Suppressor macrophage (primary cell): Measurements from ENCODE around the gene SALL4.
A peak's percentile ranks its signal among the peaks of the same experiment; 100 is the strongest.
"Not testable (repeated sequence)": the region's sequence is repeated elsewhere in the genome, so short reads cannot be mapped to it uniquely, and the experiment has no call there.

Experiments used
- DNase-seq, 4 experiments: peaks; one replicate each; pipeline ENCODE4 v3.0.0-alpha.2; 2020 to 2022
- total RNA-seq, 17 experiments: gene quantifications; one replicate each; lab custom pipeline; 2026; ENCODE audit warnings: mixed read lengths in 6 of 17, inconsistent platforms in 3 of 17; lab: John Stamatoyannopoulos, UW

Gene SALL4
- 0 to 1.8 (median 0.04) reads per million in 17 experiments for total RNA-seq

- no peak for DNase-seq
These were observed at the start of gene SALL4 for GRCh38 chr20:51802170-51802751. Gene SALL4, minus strand, starts transcription at chr20:51802521. Its CDS starts 113 bp downstream, at chr20:51802408.

GRCh38 chr20:51848346-51848745 lies 46.0 kb upstream of the SALL4 start:
- no peak for DNase-seq

- DNase-seq: no peak
These were observed 38.5 kb upstream of the SALL4 start for GRCh38 chr20:51840865-51841264.

- DNase-seq: no peak
These were observed 35.6 kb upstream of the SALL4 start for GRCh38 chr20:51837876-51838420.

DNA sequence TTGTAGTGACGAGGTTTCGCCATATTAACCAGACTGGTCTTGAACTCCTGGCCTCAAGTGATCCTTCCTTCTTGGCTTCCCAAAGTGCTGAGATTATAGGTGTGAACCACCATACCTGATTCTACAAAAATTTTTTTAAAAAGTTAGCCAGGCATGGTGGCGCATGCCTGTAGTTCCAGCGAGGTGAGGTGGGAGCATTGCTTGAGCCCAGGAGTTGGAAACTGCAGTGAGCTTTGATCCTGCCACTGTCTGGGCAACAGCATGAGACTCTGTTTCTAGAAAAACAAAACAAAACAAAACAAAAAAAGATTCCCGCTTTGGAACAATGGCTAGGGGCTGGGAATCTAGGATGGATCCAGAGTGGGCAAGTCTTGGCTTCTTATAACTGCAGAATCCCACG lies 35.1 kb upstream of the SALL4 start:
- DNase-seq: no peak

DNA sequence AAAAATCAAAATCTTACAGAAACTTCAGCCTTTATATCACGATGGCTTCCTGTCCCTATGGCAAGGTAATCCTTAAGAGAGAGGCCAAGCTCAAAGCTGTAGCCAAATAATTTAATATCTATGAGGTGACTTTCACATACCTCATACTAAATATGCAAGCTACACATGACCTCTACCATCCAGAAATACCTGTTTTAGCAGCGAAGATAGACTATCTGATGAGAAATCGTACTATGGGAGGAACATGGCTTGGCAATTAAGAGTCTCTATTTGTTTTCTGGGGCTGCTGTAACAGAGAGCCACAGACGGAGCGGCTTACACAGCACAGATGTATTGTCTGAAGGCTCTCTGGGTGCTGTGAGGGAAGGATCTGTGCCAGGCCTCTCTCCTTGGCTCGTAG lies 31.0 kb upstream of the SALL4 start:
- no peak for DNase-seq

DNA sequence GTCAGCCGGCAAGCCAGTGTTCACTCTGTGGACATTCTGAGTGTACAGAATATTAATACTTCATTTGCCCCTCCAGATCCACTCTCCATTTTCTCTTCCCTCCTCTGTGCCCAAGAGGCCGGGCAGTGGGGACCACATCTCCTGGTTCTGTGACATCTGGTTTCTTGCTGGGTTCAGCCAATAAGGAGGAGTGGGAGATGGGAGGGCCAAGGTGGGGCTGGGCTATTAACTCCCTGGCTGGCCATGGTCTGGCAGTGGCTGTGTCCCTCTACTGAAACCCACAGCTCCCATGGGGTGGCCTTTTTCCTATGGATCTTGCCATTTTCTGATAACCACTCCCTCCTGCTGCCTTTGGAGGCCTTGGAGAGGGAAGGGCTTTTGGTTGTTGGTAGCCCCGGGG lies 30.0 kb upstream of the SALL4 start:
- no peak for DNase-seq

DNA sequence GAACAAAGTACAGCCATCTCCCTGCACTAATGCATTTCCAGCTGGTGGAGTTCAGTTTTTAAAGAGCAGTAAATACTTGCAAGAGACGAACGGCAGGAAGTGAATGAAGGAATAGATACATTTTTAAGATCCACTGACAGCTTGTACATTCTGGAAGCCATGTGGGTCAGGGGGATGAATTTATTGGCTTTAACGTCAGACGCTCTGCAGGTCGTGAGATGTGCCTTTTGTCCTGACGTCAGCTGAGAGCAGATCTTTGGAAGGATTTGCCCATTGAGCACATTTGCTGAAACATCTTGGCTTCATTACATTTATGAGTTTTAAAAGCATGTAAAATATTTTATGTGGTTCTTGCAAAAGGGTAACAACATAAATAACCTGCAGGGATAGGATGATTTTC lies 29.5 kb upstream of the SALL4 start:
- no peak for DNase-seq

DNA sequence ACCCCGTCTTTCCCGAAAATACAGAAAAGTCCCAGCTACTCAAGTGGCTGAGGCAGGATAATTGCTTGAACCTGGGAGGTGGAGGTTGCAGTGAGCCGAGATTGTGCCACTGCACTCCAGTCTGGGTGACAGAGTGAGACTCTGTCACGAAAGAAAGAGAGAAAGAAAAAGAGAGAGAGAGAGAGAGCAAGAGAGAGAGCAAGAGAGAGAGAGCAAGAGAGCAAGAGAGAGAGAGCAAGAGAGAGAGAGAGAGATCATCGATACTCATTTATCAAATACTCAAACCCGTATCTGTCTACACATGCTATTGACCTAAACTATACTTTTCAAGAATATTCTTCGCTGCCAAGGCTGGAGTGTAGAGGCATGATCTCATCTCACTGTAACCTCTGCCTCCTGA lies 28.2 kb upstream of the SALL4 start:
- no peak for DNase-seq

- DNase-seq: peak; percentile 26 to 64 (median 50)
These were observed 26.4 kb upstream of the SALL4 start for GRCh38 chr20:51828762-51829161.

GRCh38 chr20:51826372-51826771 lies 24.1 kb upstream of the SALL4 start:
- DNase-seq: no peak

DNA sequence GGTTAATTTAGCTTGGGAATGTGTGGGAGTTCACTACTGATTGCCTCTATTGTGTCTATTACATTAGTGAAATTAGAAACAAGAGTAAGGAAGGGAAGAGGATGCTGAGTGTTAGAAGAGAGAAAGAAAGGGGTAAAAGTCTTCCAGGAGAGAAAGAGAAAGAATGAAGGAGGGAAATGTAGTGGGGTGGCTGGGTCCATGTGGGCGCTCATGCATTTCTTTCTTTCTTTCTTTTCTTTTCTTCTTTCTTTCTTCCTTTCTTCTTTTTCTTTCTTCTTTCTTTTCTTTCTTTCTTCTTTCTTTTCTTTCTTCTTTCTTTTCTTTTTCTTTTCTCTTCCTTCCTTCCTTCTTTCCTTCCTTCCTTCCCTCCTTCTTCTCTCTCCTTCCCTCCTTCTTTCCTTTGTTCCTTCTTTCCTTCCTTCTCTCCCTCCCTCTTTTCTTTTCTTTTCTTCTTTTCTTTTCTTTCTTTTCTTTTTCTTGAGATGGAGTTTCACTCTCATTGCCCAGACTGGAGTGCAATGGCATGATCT lies 16.2 kb upstream of the SALL4 start:
- DNase-seq: no peak

GRCh38 chr20:51816856-51817255 lies 14.5 kb upstream of the SALL4 start:
- DNase-seq: not testable (repeated sequence)

- DNase-seq: no peak
These were observed 13.2 kb upstream of the SALL4 start for GRCh38 chr20:51815383-51816076.

- no peak for DNase-seq
These were observed 10.5 kb upstream of the SALL4 start for GRCh38 chr20:51812861-51813260.

- DNase-seq: no peak
These were observed 9.3 kb upstream of the SALL4 start for GRCh38 chr20:51811514-51812128.

DNA sequence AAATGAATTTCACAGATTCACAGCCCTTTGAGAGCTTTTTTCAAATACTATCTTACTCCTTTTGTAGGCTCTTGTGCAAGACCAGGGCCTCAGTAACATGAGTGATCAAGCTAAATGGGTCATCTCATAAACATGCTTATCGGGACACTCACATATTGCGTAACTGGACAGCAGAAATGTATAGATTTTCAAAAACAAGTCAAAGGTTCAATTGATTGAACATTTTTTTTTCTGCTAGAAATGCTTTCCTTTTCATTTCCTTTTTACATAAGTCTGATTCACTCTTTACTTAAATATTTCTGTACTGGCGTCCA lies 8.7 kb upstream of the SALL4 start:
- no peak for DNase-seq

DNA sequence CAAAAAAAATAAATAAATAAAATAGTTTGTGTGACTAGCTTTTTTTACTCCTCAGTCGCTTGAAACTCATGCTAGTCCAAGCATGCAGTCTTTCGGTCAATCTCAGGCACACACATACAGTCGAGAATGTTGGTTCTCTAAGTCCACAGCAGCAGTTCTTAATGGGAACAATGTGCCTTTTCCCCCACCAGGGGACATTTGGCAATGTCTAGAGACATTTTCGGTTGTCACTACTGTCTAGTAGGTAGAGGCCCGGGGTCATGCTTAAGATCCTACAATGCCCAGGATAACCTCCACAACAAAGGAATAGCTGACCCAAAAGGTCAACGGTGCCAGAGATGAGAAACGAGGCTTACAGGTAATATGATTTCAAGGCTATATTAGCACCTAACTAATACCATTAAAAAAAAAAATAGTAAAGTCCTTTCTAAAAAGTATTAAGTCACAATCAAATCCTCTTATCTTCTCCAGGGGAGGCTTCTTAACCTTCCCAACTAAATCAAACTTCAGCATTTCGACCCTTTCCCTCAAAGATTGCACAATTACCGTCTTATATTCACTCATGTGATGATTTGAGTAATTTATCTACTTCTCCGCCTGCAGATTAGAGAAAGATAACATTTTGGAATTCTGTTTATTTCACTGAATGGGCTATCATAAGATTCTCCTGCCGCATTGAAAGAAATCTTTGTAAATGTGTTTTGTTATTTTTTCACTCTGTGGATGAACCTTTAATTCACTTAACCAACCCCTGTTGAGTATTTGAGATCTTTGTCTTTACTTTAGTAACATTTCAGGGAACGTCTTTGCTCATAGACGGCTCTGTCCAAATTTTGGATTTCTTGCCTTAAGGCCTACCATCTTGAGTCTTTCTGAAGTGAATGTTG lies 8.1 kb upstream of the SALL4 start:
- no peak for DNase-seq

- no peak for DNase-seq
These were observed 5.5 kb upstream of the SALL4 start for GRCh38 chr20:51807720-51808250.

DNA sequence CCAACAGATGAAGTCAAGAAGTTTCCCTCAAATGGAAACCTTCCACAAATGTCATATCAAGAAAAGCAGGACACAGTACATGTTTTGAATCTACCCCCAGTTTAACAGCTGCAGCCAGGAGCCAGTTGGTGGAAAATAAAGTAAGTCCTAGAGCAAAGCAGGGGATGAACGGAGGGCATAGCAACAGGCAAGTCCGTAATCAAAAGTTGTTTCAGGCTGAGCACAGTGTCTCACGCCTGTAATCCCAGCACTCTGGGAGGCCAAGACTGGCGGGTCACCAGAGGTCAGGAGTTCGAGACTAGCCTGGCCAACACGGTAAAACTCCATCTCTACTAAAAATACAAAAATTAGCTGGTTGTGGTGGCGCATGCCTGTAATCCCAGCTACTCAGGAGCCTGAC lies 2.4 kb upstream of the SALL4 start:
- DNase-seq: no peak

DNA sequence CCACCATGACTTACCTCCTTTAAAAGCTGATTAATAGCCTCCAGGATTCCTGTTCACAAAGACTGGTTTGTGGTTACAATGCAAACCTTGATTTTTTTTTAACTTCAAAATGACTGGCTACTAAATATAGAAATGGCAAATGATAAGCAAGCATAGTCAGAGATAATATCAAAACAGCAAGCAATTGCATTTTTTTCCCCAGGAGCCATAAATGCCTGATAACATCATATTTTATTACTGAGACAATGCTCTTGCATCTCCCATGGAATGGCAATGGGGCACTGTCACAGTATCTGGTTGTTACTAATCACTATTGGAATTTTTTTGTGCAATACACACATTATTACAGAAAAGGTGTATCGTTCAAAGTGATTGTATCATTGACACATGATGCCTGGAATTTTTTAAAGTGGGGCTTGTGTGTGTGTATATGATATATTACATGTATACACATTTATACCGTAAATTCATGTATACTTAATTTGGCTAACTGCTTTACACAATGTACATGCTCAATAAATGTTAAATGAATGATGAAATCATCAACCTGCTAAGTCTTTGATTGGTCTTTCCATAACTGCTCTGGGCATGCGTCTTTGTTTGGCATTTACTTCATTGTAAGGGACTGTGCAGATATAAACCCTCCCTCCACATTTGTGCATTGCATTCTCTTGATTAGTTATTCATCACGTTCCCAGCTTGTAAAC lies 980 bp upstream of the SALL4 start:
- no peak for DNase-seq

DNA sequence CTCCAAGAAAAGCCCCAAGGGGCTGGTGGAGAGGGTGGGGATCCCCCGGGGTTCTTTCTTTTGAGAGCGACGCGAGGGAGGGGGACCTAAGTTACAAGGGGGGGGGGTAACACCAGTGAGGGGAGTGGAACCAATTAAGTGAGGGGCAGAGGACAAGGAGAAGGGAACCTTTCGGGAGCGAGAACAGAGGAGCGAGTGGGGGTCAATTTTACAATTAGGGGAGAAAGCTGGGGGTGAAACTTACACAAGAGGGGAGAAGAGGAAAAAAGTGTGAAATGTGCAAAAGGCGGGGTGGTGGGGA lies 548 bp downstream of the SALL4 start:
- DNase-seq: no peak
